ENCODE measurements around the gene MYRF.

The MYRF gene

DNA sequence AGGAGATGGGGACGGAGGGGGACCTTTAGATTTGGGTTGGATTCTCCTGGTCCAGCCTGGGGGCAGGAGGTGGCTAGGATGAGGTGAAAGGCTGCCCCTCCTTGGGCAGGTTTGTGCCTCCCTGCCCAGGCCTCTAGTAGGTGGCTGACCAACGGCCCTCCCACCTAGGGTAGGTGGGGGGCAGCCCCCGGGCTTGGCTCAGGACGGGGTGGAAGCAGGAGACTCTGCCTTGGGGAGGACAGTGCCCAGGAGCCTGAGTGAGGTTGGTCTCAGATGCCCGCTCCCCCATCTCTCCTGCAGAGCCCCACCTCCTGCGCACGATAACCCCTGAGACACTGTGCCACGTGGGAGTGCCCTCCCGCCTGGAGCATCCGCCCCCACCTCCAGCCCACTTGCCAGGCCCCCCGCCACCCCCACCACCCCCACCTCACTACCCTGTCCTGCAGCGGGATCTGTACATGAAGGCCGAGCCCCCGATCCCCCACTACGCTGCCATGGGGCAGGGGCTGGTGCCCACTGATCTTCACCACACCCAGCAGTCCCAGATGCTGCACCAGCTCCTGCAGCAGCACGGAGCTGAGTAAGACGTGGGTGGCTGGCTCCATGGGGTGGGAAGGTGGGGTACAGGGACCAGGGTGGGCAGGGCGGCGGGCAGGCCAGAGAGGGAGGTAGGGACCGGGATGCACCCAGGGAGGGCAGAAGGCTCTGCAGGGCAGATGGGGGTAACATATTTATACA lies 17.7 kb downstream of the MYRF start:
- Mint-ChIP-seq H3K27me3 (ENCODE audit: low read depth) (no peaks in the 10 kb centered on the region), H3K9me3 (no peaks in the 10 kb centered on the region), H3K4me1 (peaks cover 4% of the 10 kb centered on the region), H3K36me3 (ENCODE audit: low read depth) (no peaks in the 10 kb centered on the region), H3K27ac (peak overlapping the region in 1 of 3 experiments; percentile 44), H3K4me3 (no peak overlapping the region)
- TF ChIP-seq, protein P1, sequence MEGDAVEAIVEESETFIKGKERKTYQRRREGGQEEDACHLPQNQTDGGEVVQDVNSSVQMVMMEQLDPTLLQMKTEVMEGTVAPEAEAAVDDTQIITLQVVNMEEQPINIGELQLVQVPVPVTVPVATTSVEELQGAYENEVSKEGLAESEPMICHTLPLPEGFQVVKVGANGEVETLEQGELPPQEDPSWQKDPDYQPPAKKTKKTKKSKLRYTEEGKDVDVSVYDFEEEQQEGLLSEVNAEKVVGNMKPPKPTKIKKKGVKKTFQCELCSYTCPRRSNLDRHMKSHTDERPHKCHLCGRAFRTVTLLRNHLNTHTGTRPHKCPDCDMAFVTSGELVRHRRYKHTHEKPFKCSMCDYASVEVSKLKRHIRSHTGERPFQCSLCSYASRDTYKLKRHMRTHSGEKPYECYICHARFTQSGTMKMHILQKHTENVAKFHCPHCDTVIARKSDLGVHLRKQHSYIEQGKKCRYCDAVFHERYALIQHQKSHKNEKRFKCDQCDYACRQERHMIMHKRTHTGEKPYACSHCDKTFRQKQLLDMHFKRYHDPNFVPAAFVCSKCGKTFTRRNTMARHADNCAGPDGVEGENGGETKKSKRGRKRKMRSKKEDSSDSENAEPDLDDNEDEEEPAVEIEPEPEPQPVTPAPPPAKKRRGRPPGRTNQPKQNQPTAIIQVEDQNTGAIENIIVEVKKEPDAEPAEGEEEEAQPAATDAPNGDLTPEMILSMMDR (IDR thresholded peaks at IDR 0.05; ENCODE audit: unreplicated experiment in 3 of 3) = no peak

DNA sequence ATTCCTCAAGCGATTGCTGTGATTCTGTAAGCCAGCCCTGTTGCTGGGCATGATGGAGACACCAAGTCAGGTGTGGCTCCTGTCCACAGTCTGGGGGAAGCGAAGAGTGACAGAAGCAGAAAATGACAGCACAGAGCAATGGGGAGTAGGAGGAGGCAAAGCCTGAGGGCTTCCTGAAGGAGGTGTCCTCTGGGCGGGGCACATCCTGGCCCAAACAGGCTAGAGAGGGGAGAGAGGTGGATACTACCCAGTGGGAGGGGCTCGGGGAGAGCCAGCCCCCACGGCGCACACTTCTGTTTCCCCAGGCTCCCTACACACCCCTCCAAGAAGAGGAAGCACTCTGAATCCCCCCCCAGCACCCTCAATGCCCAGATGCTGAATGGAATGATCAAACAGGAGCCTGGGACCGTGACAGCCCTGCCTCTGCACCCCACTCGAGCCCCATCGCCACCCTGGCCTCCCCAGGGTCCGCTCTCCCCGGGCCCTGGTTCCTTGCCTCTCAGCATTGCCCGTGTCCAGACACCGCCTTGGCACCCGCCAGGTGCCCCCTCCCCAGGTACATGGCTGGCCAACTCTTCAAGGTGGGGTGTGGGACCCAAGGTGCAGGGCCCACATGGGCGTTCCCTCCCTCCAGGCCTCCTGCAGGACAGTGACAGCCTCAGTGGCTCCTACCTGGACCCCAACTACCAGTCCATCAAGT lies 18.9 kb downstream of the MYRF start:
- Mint-ChIP-seq H3K27ac (peak overlapping the region in 2 of 3 experiments; percentile 44 to 50), H3K9me3 (no peaks in the 10 kb centered on the region), H3K4me3 (no peak overlapping the region), H3K36me3 (ENCODE audit: low read depth) (no peaks in the 10 kb centered on the region), H3K27me3 (ENCODE audit: low read depth) (no peaks in the 10 kb centered on the region), H3K4me1 (peaks cover 4% of the 10 kb centered on the region)
- TF ChIP-seq, protein P1 (IDR thresholded peaks at IDR 0.05; ENCODE audit: unreplicated experiment in 3 of 3) = no peak

DNA sequence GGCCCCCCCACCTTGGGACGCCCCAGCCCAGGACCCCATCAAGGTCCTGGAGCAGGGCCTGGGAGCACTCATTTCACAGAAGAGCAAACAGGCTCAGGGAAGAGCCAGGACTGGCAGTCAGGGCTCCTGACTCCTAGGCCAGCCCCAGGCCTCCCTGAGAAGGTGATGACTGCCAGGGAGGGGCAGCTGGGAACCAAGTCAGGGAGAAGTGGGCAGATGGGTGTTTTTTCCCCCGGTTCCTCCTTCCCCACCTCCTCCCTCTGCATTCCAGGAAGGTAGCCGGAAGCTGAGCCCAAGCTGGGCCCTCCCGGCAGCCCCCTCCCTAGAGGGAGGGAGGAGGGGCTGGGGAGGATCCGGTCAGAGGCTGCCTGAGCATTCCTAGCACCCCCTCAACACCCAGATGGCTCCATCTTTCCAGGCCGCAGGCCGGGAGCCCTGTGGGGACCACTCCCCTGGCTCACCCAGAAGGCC lies 19.6 kb downstream of the MYRF start:
- Mint-ChIP-seq H3K27me3 (ENCODE audit: low read depth) (no peaks in the 10 kb centered on the region), H3K4me3 (no peak overlapping the region), H3K36me3 (ENCODE audit: low read depth) (no peaks in the 10 kb centered on the region), H3K4me1 (peaks cover 4% of the 10 kb centered on the region), H3K27ac (no peak overlapping the region), H3K9me3 (no peaks in the 10 kb centered on the region)
- TF ChIP-seq, protein P1 (IDR thresholded peaks at IDR 0.05; ENCODE audit: unreplicated experiment in 3 of 3) = no peak

DNA sequence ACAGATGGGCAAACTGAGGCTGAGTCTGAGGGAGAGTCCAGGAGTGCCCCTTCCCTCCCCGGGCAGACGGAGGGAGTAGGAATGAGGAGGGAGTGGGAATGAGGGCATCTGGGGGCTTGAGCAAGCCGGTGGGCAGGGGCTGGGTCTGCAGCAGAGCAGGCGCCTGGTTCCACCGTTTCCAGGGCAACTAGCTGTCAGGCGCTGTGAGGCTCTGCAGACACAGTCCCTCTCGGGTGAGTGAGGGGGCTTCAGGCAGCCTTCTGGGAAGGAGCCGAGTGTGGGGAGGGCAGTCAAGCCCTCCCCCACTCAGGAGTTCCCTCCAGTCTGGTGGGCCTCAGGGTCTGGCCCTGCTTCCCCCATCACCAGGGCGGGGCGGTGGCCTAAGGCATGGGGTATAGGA lies 20.9 kb downstream of the MYRF start:
- Mint-ChIP-seq H3K27ac (peak overlapping the region in 2 of 3 experiments; percentile 46 to 65), H3K9me3 (no peaks in the 10 kb centered on the region), H3K36me3 (ENCODE audit: low read depth) (peaks cover 6% of the 10 kb centered on the region), H3K27me3 (ENCODE audit: low read depth) (no peaks in the 10 kb centered on the region), H3K4me1 (peaks cover 4% of the 10 kb centered on the region), H3K4me3 (no peak overlapping the region)
- TF ChIP-seq, protein P1 (IDR thresholded peaks at IDR 0.05; ENCODE audit: unreplicated experiment in 3 of 3) = no peak

DNA sequence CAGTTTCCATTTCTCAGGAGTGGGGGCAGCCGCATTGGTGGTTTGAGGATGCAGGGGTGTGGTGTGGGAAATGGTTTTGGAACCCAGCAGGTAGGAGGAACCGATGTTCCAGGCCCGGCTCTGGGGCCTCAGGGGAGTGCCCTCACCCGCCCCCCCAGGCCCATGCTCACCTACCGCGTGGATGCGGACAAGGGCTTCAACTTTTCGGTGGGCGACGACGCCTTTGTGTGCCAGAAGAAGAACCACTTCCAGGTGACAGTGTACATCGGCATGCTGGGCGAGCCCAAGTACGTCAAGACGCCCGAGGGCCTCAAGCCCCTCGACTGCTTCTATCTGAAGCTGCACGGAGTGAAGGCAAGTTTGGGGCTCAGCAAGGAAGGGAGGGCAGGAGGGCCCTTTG lies 21.4 kb downstream of the MYRF start:
- no peaks in the 10 kb centered on the region for H3K9me3 Mint-ChIP-seq
- H3K27ac Mint-ChIP-seq = peak overlapping the region in 1 of 3 experiments; percentile 10
- TF ChIP-seq, protein P1 (IDR thresholded peaks at IDR 0.05; ENCODE audit: unreplicated experiment in 3 of 3) = no peak
- H3K36me3 Mint-ChIP-seq (ENCODE audit: low read depth) = peaks cover 7% of the 10 kb centered on the region
- H3K4me1 Mint-ChIP-seq = peaks cover 4% of the 10 kb centered on the region
- H3K4me3 Mint-ChIP-seq = no peak overlapping the region
- H3K27me3 Mint-ChIP-seq (ENCODE audit: low read depth) = no peaks in the 10 kb centered on the region

All from nephron (organoid).